Trophoblast cell (in vitro differentiated cells and primary cell): ENCODE data around the gene CMTM2.
A peak's percentile ranks its signal among the peaks of the same experiment; 100 is the strongest.

Experiments
- DNase-seq, 2 donors: peaks; one replicate each; pipeline ENCODE4 v3.0.0-alpha.2; 2016
- H2AFZ ChIP-seq: 2 replicates; pipeline ENCODE4 v1.6.1; 2013; ENCODE audit warnings: low read length, moderate library complexity, mild to moderate bottlenecking; ENCODE audit not compliant: insufficient read depth, poor library complexity
- H2AK5ac ChIP-seq: 2 replicates; pipeline ENCODE4 v1.6.1; 2013; ENCODE audit warnings: mild to moderate bottlenecking, low read length
- H2BK120ac ChIP-seq: 2 replicates; pipeline ENCODE4 v1.6.1; 2013; ENCODE audit warnings: low read length, mild to moderate bottlenecking, moderate library complexity; ENCODE audit not compliant: insufficient read depth, poor library complexity
- H2BK12ac ChIP-seq: 2 replicates; pipeline ENCODE4 v1.6.1; 2013; ENCODE audit warnings: mild to moderate bottlenecking, low read length, moderate library complexity
- H2BK5ac ChIP-seq: 2 replicates; pipeline ENCODE4 v1.6.1; 2013; ENCODE audit warnings: low read length, low read depth, moderate library complexity, mild to moderate bottlenecking; ENCODE audit not compliant: poor library complexity
- H3K14ac ChIP-seq: 2 replicates; pipeline ENCODE4 v1.6.1; 2013; ENCODE audit warnings: mild to moderate bottlenecking, low read length
- H3K18ac ChIP-seq: 2 replicates; pipeline ENCODE4 v1.6.1; 2013; ENCODE audit warnings: mild to moderate bottlenecking, low read length
- H3K23ac ChIP-seq: 2 replicates; pipeline ENCODE4 v1.6.1; 2013; ENCODE audit warnings: low read length
- H3K27ac ChIP-seq: 2 replicates; pipeline ENCODE4 v1.5.1; 2013; ENCODE audit warnings: low read depth, mild to moderate bottlenecking, inconsistent platforms, low read length, moderate library complexity
- H3K27me3 ChIP-seq: 2 replicates; pipeline ENCODE4 v1.6.1; 2013; ENCODE audit warnings: inconsistent platforms, mild to moderate bottlenecking, low read length, moderate library complexity; ENCODE audit not compliant: insufficient read depth
- H3K36me3 ChIP-seq, 2 experiments: 1 replicate in 1 of 2; 2 replicates in 1 of 2; pipeline ENCODE4 v1.6.1; 2013; ENCODE audit warnings: low read length in 2 of 2, mild to moderate bottlenecking in 2 of 2, moderate library complexity in 1 of 2; ENCODE audit not compliant: insufficient read depth in 2 of 2, control insufficient read depth in 1 of 2
- H3K4ac ChIP-seq: 2 replicates; pipeline ENCODE4 v1.6.1; 2013; ENCODE audit warnings: low read depth, mild to moderate bottlenecking, low read length, moderate library complexity
- H3K4me1 ChIP-seq, 2 experiments: 1 replicate in 1 of 2; 2 replicates in 1 of 2; pipeline ENCODE4 v1.6.1; 2013; ENCODE audit warnings: low read length in 2 of 2, mild to moderate bottlenecking in 2 of 2, moderate library complexity in 1 of 2; ENCODE audit not compliant: insufficient read depth in 2 of 2, control insufficient read depth in 1 of 2
- H3K4me2 ChIP-seq: 2 replicates; pipeline ENCODE4 v1.6.1; 2013; ENCODE audit warnings: inconsistent platforms, mild to moderate bottlenecking, low read length, moderate library complexity
- H3K4me3 ChIP-seq: 2 replicates; pipeline ENCODE4 v1.5.1; 2013; ENCODE audit warnings: mild to moderate bottlenecking, low read depth, low read length, inconsistent platforms
- H3K79me1 ChIP-seq: one replicate; pipeline ENCODE4 v1.6.1; 2013; ENCODE audit warnings: low read length
- H3K79me2 ChIP-seq: 2 replicates; pipeline ENCODE4 v1.6.1; 2013; ENCODE audit warnings: low read length, mild to moderate bottlenecking; ENCODE audit not compliant: control insufficient read depth, insufficient read depth, poor library complexity
- H3K9ac ChIP-seq: 2 replicates; pipeline ENCODE4 v1.6.1; 2013; ENCODE audit warnings: mild to moderate bottlenecking, low read length
- H3K9me3 ChIP-seq: 2 replicates; pipeline ENCODE4 v1.6.1; 2013; ENCODE audit warnings: low read depth, mild to moderate bottlenecking, control low read depth, inconsistent platforms, low read length; ENCODE audit not compliant: insufficient read depth
- H4K12ac ChIP-seq: 2 replicates; pipeline ENCODE4 v1.6.1; 2013; ENCODE audit warnings: low read depth, mild to moderate bottlenecking, low read length, moderate library complexity
- H4K8ac ChIP-seq: 2 replicates; pipeline ENCODE4 v1.6.1; 2013; ENCODE audit warnings: low read depth, mild to moderate bottlenecking, low read length, moderate library complexity
- H4K91ac ChIP-seq: one replicate; pipeline ENCODE4 v1.6.1; 2013; ENCODE audit warnings: low read depth, mild to moderate bottlenecking, low read length, moderate library complexity
- WGBS: extraction: QIAGEN DNeasy Blood & Tissue Kit; methylation state at CpG from one replicate; pipeline ENCODE4 v1.1.7; 2013; ENCODE audit warnings: missing lambda C conversion rate; ENCODE audit not compliant: insufficient read length, insufficient coverage; ENCODE audit errors: extremely low coverage; 5-methylcytosine and 5-hydroxymethylcytosine counted together

The CMTM2 gene

GRCh38 chr16:66548068-66548467 lies 31.2 kb upstream of the CMTM2 start:
- Histone ChIP-seq H2AK5ac (no peak overlapping the region), H4K8ac (no peak overlapping the region), H3K4me1 (peaks cover 14 to 15% of the 10 kb centered on the region in 2 experiments), H2BK5ac (no peak overlapping the region), H3K79me2 (peaks cover 14% of the 10 kb centered on the region), H3K9ac (no peak overlapping the region), H3K36me3 (peaks cover 0 to 4% of the 10 kb centered on the region in 2 experiments), H3K4me2 (no peak overlapping the region), H3K9me3 (peaks cover 3% of the 10 kb centered on the region), H2BK120ac (no peak overlapping the region), H3K4ac (no peak overlapping the region), H4K12ac (no peak overlapping the region), H2BK12ac (no peak overlapping the region), H3K18ac (no peak overlapping the region), H3K79me1 (peaks cover 19% of the 10 kb centered on the region), H4K91ac (no peak overlapping the region), H2AFZ (no peak overlapping the region), H3K23ac (no peak overlapping the region), H3K27ac (no peak overlapping the region), H3K27me3 (no peaks in the 10 kb centered on the region), H3K4me3 (no peak overlapping the region), H3K14ac (no peak overlapping the region)
- no CpG with 5 or more reads among the region's 4 CpGs for WGBS
- DNase-seq = no peak

- Histone ChIP-seq H3K23ac (no peak overlapping the region), H2AFZ (no peak overlapping the region), H3K79me1 (peaks cover 19% of the 10 kb centered on the region), H3K36me3 (no peaks in the 10 kb centered on the region), H3K14ac (no peak overlapping the region), H4K12ac (peak overlapping the region; percentile 90), H3K4ac (no peak overlapping the region), H4K91ac (peak overlapping the region; percentile 96), H3K4me2 (peak overlapping the region; percentile 62), H3K27me3 (no peaks in the 10 kb centered on the region), H3K9me3 (peaks cover 3% of the 10 kb centered on the region), H3K9ac (no peak overlapping the region), H3K18ac (no peak overlapping the region), H3K4me3 (peak overlapping the region; percentile 72), H2BK5ac (no peak overlapping the region), H2BK12ac (no peak overlapping the region), H2AK5ac (peak overlapping the region; percentile 65), H2BK120ac (no peak overlapping the region), H3K4me1 (peaks cover 14 to 17% of the 10 kb centered on the region in 2 experiments), H4K8ac (peak overlapping the region; percentile 86), H3K79me2 (peaks cover 14% of the 10 kb centered on the region), H3K27ac (no peak overlapping the region)
- no CpG with 5 or more reads among the region's 9 CpGs for WGBS
- DNase-seq = no peak
Observed at GRCh38 chr16:66548868-66549267, 30.4 kb upstream of the CMTM2 start.

- Histone ChIP-seq H2AK5ac (peak within 1 kb of the TSS; percentile 66), H3K4ac (peak within 1 kb of the TSS; percentile 16), H2BK120ac (peak within 1 kb of the TSS; percentile 62), H3K9ac (peak within 1 kb of the TSS; percentile 89), H2BK5ac (peak within 1 kb of the TSS; percentile 77), H3K14ac (peak within 1 kb of the TSS; percentile 95), H4K8ac (peak within 1 kb of the TSS; percentile 86), H3K23ac (no peak within 1 kb of the TSS), H3K9me3 (peaks cover 3% of the 10 kb centered on the region), H3K79me2 (peaks cover 14% of the 10 kb centered on the region), H4K91ac (peak within 1 kb of the TSS; percentile 96), H3K27me3 (no peaks in the 10 kb centered on the region), H3K4me2 (peak within 1 kb of the TSS; percentile 62), H2BK12ac (peak within 1 kb of the TSS; percentile 40), H3K4me1 (peaks cover 14 to 17% of the 10 kb centered on the region in 2 experiments), H3K18ac (peak within 1 kb of the TSS; percentile 90), H2AFZ (peak within 1 kb of the TSS; percentile 93), H3K4me3 (peak within 1 kb of the TSS; percentile 72), H4K12ac (peak within 1 kb of the TSS; percentile 90), H3K27ac (peak within 1 kb of the TSS; percentile 23), H3K79me1 (peaks cover 19% of the 10 kb centered on the region), H3K36me3 (no peaks in the 10 kb centered on the region)
- DNase-seq = peak; percentile 47 to 71
- WGBS = no CpG with 5 or more reads among the region's 80 CpGs
Observed at GRCh38 chr16:66549284-66550131, 29.8 kb upstream of the CMTM2 start, which contains the start of gene TK2. TK2 (minus strand) TSS chr16:66550122; CDS start chr16:66550061, 61 bp downstream.

DNA sequence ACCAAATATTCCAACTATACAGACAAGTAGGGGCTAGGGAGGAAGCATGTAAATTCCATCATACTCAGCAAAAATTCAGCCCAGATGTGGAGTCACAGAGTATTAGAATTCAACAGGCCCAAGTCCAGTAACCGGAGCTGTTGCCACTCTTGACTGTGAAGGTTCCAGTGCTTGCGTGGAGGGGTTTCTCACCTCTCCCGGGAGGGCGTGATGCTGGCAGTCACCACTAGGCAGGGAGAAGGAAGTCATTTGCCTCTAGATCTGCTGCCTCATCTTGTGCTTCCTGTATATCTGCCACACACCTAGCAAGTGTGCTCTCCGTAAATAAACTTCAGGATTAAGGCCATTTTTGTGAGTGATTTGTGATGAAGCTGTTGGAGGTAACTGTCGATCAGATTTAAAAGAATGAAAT lies 27.9 kb upstream of the CMTM2 start:
- Histone ChIP-seq H3K4ac (no peak overlapping the region), H2AFZ (no peak overlapping the region), H3K9me3 (peaks cover 3% of the 10 kb centered on the region), H3K14ac (no peak overlapping the region), H2BK5ac (no peak overlapping the region), H2BK120ac (no peak overlapping the region), H3K4me2 (no peak overlapping the region), H3K36me3 (no peaks in the 10 kb centered on the region), H3K79me2 (peaks cover 14% of the 10 kb centered on the region), H3K27me3 (no peaks in the 10 kb centered on the region), H3K9ac (no peak overlapping the region), H3K79me1 (peaks cover 19% of the 10 kb centered on the region), H4K91ac (no peak overlapping the region), H3K4me3 (no peak overlapping the region), H3K27ac (no peak overlapping the region), H2BK12ac (no peak overlapping the region), H3K18ac (no peak overlapping the region), H3K23ac (no peak overlapping the region), H3K4me1 (peaks cover 14 to 17% of the 10 kb centered on the region in 2 experiments), H4K12ac (no peak overlapping the region), H2AK5ac (no peak overlapping the region), H4K8ac (no peak overlapping the region)
- WGBS = no CpG with 5 or more reads among the region's 6 CpGs
- DNase-seq = peak in 1 of 2 donors; percentile 56
